SH-SY5Y (cell line): ENCODE results near the gene TXLNA.

Experiments used
- GATA2 ChIP-seq: IDR thresholded peaks from 2 replicates; pipeline ENCODE4 v1.6.1; 2011; ENCODE audit warnings: mild to moderate bottlenecking, low read depth, low read length
- GATA3 ChIP-seq: IDR thresholded peaks from 2 replicates; pipeline ENCODE4 v1.6.1; 2011; ENCODE audit warnings: low read depth, mild to moderate bottlenecking, low read length, moderate library complexity

TXLNA gene

DNA sequence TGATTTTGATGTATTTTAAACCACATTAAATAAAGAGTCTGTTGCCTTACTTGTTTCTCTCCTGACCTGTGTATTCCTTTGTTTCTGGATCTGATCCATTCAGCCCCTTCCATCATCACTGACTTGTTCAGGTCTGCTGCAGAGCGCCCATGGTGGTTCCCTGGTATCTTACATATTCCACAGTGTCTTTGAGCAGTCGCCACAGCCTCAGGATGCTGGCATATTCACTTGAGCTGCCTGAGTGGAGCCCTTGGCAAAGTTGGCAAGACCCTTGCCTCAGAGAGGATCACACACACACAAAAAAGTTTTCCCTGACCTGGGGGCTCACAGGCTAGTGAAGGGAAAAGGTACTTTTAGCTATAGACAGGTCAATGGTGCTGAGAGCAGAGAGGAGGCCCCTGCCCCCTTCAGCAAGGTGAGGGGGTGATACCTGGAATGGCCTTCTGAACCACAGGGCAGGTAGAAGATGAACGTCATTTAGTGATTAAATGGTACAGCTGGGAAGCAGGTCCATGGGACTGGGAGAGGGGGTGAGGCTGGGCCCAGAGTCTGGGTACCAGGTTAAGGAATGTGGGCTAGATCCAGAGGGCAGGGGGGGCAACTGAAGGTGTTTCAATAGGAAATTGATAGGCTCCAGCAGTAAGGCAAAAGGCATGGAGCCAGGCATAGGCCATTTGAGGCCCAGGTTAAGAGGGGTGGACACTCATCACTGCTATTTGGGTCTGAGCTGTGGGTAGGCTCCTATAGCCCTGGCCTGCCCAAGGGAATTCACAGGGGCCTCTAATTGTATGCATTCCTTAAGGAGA is 19.0 kb downstream of the TXLNA start:
- no peak for TF ChIP-seq GATA2
- no peak for TF ChIP-seq GATA3

GRCh38 chr1:32199043-32199716 is 19.7 kb downstream of the TXLNA start:
- TF ChIP-seq GATA3 (no peak), GATA2 (no peak)

- no peak for TF ChIP-seq GATA3
- TF ChIP-seq GATA2 = no peak
Observed at GRCh38 chr1:32199717-32200072, 20.2 kb downstream of the TXLNA start.

DNA sequence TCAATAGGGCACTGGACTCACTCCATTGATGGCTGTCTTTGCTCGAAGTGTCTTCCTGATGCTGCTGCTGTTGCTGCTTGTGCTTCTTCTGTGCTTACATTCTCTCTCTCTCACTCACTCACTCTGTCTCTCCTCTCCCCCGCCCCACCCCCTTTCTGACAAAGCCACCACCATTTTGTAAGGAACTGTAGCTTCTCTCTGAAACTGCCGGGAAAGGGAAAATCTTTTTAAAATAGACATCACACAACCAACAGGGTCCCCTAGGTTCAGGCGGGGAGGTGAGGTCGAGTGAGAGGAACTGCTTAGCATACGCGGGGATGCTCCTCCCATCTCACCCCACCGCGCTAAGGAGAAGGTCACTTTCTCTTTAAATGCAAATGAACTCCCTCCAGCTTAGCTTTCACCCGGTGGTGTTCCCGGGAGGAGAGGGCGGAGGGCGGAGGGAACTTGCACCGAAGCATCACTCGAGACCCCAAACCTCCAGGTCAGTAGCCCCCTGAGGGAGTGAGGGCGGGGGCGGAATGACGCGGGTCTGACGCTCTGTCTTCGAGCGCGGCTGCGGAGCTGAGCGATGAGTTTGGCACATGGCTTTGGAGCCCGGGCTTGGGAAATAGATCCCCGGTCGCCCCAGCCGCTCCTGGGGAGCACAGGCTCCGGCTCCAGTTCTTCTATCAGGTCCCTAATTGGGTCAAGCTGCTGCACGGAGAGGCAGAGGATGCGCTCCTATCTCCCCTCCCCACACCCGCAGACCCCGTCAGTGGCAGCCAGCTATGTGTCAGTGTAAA is 20.9 kb downstream of the TXLNA start, which contains the start of gene CCDC28B:
CCDC28B (plus strand) TSS at position 370 of the 785 bp plus-strand sequence. CDS start 1,341 bp downstream, outside the sequence.
- no peak for TF ChIP-seq GATA3
- TF ChIP-seq GATA2 = no peak

DNA sequence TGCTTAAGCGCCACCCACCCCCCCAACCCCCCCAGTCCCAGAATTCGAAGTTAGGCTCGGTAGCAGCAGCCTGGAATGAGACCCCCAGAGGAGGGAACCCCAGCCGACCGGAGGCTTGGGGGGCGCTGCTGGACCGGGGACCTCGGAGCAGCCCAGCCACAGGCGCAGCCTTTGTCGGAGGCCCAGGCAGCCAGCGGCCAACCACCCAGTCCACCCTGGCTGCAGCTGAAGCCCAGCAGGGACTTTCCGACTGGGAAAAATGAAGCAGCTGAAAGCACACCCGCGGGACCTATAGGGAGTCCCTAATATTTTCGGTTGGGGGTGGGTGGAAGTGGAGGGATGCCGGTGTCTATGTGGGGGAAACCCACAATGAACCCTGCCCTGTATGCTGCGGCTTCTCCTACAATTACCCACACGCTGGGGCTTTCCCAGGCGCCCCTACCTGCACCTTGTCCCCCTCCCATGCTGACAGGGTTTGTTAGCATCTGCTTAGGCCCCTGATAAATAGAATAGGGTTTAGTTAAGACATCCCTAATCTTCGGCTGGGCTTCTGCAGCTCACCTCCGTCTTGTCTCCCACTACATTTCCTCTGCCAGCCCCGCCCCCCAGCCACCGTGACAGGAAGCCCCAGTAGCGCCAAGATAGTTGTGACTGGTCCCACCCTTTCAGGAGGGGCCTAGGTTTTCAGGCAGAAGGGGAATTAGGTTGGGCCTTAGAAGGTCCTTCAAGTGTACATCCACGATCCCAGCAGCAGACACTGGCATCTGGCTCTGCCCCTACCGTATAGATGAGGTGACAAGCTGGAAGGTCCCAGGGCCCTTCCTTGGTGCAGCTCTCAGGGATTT is 21.8 kb downstream of the TXLNA start:
- TF ChIP-seq GATA3 = no peak
- no peak for TF ChIP-seq GATA2

- TF ChIP-seq GATA2 = no peak
- TF ChIP-seq GATA3 = no peak
Observed at GRCh38 chr1:32204943-32205361, 25.5 kb downstream of the TXLNA start.

- no peak for TF ChIP-seq GATA3
- TF ChIP-seq GATA2 = no peak
Observed at GRCh38 chr1:32205401-32206370, 26.2 kb downstream of the TXLNA start, which contains the start of gene IQCC. Gene IQCC, plus strand, starts transcription at chr1:32205671. Its CDS starts 11 bp downstream, at chr1:32205682.

DNA sequence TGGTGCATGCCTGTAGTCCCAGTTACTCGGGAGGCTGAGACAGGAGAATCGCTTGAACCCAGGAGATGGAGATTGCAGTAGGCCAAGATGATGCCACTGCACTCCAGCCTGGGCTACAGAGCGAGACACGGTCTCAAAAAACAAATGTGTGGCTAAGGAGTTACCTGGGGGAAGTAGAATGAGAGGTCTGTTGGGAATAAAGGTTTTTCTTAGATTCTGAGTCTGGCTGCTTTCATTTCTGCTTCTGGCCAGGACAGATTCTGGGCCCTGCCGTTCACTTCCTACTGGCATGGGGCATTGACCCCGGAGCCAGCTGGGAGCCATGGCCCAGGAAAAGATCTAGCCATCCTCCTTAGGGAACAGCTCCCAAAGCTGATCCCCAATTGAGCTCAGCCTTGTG is 29.0 kb downstream of the TXLNA start:
- TF ChIP-seq GATA2 (no peak), GATA3 (no peak)

DNA sequence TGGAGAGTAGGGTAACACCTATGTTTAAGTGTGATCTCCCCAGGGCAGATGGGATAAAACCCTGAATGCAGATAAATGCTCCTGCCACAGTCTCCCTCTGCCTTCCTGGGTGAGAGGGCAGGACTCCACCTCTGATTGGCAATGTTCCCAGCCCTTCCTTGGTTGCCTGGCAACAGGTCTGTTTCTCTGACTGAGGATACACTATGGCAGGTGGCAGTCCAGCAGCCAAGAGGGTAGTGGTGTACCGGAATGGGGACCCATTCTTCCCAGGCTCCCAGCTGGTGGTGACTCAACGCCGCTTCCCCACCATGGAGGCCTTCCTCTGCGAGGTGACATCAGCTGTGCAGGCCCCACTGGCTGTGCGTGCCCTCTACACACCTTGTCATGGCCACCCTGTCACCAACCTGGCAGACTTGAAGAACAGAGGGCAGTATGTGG is 29.4 kb downstream of the TXLNA start, which contains the start of gene DCDC2B:
DCDC2B (plus strand) TSS at position 199 of the 438 bp plus-strand sequence; CDS start at position 204, 5 bp downstream.
- TF ChIP-seq GATA2 = no peak

GRCh38 chr1:32215629-32216480 is 36.4 kb downstream of the TXLNA start:
- TF ChIP-seq GATA2 = no peak
- TF ChIP-seq GATA3 = no peak

- TF ChIP-seq GATA2 (no peak), GATA3 (no peak)
Observed at GRCh38 chr1:32216566-32216965, 37.1 kb downstream of the TXLNA start.
